H9 (cell line): ENCODE measurements around the gene SCD5. TPM values are rescaled to one million over a fixed set of nuclear protein-coding genes. Genes with fewer than 3 reads are reported as not detected.

Experiments used
- DNase-seq: peaks from one replicate; pipeline ENCODE4 v3.0.0-alpha.2; 2017
- H2AFZ ChIP-seq: one replicate; pipeline ENCODE4 v1.6.1; 2013; ENCODE audit warnings: mild to moderate bottlenecking, low read length, control low read depth, moderate library complexity
- H2AK5ac ChIP-seq: 2 replicates; pipeline ENCODE4 v1.6.1; 2013; ENCODE audit warnings: low read length, control low read depth, mixed read lengths; ENCODE audit not compliant: insufficient read length
- H2BK120ac ChIP-seq: one replicate; pipeline ENCODE4 v1.6.1; 2013; ENCODE audit warnings: low read depth, mild to moderate bottlenecking, low read length, control low read depth, inconsistent platforms; ENCODE audit not compliant: poor library complexity, severe bottlenecking
- H2BK12ac ChIP-seq: 2 replicates; pipeline ENCODE4 v1.6.1; 2013; ENCODE audit warnings: low read length, control low read depth, mixed read lengths, low read depth; ENCODE audit not compliant: insufficient read length
- H2BK15ac ChIP-seq: 2 replicates; pipeline ENCODE4 v1.6.1; 2013; ENCODE audit warnings: low read depth, low read length, control low read depth
- H2BK20ac ChIP-seq: one replicate; pipeline ENCODE4 v1.6.1; 2013; ENCODE audit warnings: low read depth, mild to moderate bottlenecking, low read length, control low read depth, inconsistent platforms; ENCODE audit not compliant: poor library complexity, severe bottlenecking
- H2BK5ac ChIP-seq: 2 replicates; pipeline ENCODE4 v1.6.1; 2013; ENCODE audit warnings: low read length, control low read depth, mixed read lengths; ENCODE audit not compliant: insufficient read length
- H3K14ac ChIP-seq: 2 replicates; pipeline ENCODE4 v1.6.1; 2013; ENCODE audit warnings: low read length, control low read depth; ENCODE audit not compliant: insufficient read depth
- H3K18ac ChIP-seq: 2 replicates; pipeline ENCODE4 v1.6.1; 2013; ENCODE audit warnings: low read depth, mild to moderate bottlenecking, mixed read lengths, low read length, control low read depth; ENCODE audit not compliant: insufficient read length
- H3K23ac ChIP-seq: 2 replicates; pipeline ENCODE4 v1.6.1; 2013; ENCODE audit warnings: low read length, control low read depth, mixed read lengths, low read depth; ENCODE audit not compliant: insufficient read length
- H3K23me2 ChIP-seq: 2 replicates; pipeline ENCODE4 v1.6.1; 2013; ENCODE audit warnings: low read depth, mild to moderate bottlenecking, mixed read lengths, low read length, control low read depth; ENCODE audit not compliant: insufficient read length, poor library complexity, severe bottlenecking
- H3K27ac ChIP-seq: 2 replicates; pipeline ENCODE4 v1.5.1; 2013; ENCODE audit warnings: low read length, control low read depth, mixed read lengths, low read depth; ENCODE audit not compliant: insufficient read length
- H3K27me3 ChIP-seq: 2 replicates; pipeline ENCODE4 v1.6.1; 2013; ENCODE audit warnings: low read length, control low read depth, inconsistent platforms; ENCODE audit not compliant: insufficient read depth
- H3K4ac ChIP-seq: 2 replicates; pipeline ENCODE4 v1.6.1; 2013; ENCODE audit warnings: low read depth, mild to moderate bottlenecking, control low read depth, inconsistent platforms, low read length, moderate library complexity
- H3K4me1 ChIP-seq: 2 replicates; pipeline ENCODE4 v1.6.1; 2013; ENCODE audit warnings: low read length, control low read depth, inconsistent platforms; ENCODE audit not compliant: insufficient read depth
- H3K4me2 ChIP-seq: 2 replicates; pipeline ENCODE4 v1.6.1; 2013; ENCODE audit warnings: low read length, control low read depth, mixed read lengths; ENCODE audit not compliant: insufficient read length, insufficient read depth
- H3K56ac ChIP-seq: 2 replicates; pipeline ENCODE4 v1.6.1; 2013; ENCODE audit warnings: low read depth, mild to moderate bottlenecking, mixed read lengths, low read length, control low read depth; ENCODE audit not compliant: insufficient read length
- H3K79me1 ChIP-seq: 2 replicates; pipeline ENCODE4 v1.6.1; 2013; ENCODE audit warnings: low read depth, mild to moderate bottlenecking, moderate library complexity, low read length, control low read depth, inconsistent platforms; ENCODE audit not compliant: insufficient read depth, poor library complexity, severe bottlenecking
- H3K79me2 ChIP-seq: 2 replicates; pipeline ENCODE4 v1.6.1; 2013; ENCODE audit warnings: low read length, control low read depth, inconsistent platforms; ENCODE audit not compliant: insufficient read depth
- H3K9ac ChIP-seq: 2 replicates; pipeline ENCODE4 v1.6.1; 2013; ENCODE audit warnings: low read length, control low read depth, mixed read lengths; ENCODE audit not compliant: insufficient read length; ENCODE audit errors: extremely low read depth
- H3K9me3 ChIP-seq: one replicate; pipeline ENCODE4 v1.6.1; 2013; ENCODE audit warnings: low read depth, low read length, inconsistent platforms; ENCODE audit not compliant: control insufficient read depth
- H3T11ph ChIP-seq: one replicate; pipeline ENCODE4 v1.6.1; 2013; ENCODE audit warnings: mild to moderate bottlenecking, low read length, control low read depth, inconsistent platforms
- H4K20me1 ChIP-seq: one replicate; pipeline ENCODE4 v1.6.1; 2013; ENCODE audit not compliant: control insufficient read depth, insufficient read length, insufficient read depth
- H4K5ac ChIP-seq: 2 replicates; pipeline ENCODE4 v1.6.1; 2013; ENCODE audit warnings: low read depth, mild to moderate bottlenecking, mixed read lengths, low read length, control low read depth; ENCODE audit not compliant: insufficient read length
- H4K8ac ChIP-seq: replicated peaks from 2 replicates; pipeline ENCODE4 v1.6.1; 2013; ENCODE audit warnings: low read length, control low read depth, mixed read lengths, low read depth; ENCODE audit not compliant: insufficient read length
- H4K91ac ChIP-seq: 2 replicates; pipeline ENCODE4 v1.6.1; 2013; ENCODE audit warnings: low read depth, mild to moderate bottlenecking, moderate library complexity, mixed read lengths, low read length, control low read depth; ENCODE audit not compliant: insufficient read length
- H3K27ac Mint-ChIP-seq, 3 experiments: 2 replicates in 2 of 3; 3 replicates in 1 of 3; pipeline ENCODE4 v1.8.0; 2020 to 2021; ENCODE audit warnings: mixed read lengths in 3 of 3, mild to moderate bottlenecking in 1 of 3, moderate library complexity in 1 of 3
- H3K27me3 Mint-ChIP-seq: 2 replicates; pipeline ENCODE4 v1.8.0; 2021; ENCODE audit warnings: low read depth, mild to moderate bottlenecking, moderate library complexity, mixed read lengths
- H3K36me3 Mint-ChIP-seq, 3 experiments: 2 replicates in 2 of 3; 3 replicates in 1 of 3; pipeline ENCODE4 v1.8.0; 2020 to 2021; ENCODE audit warnings: low read depth in 3 of 3, mixed read lengths in 3 of 3; ENCODE audit not compliant: insufficient read depth in 1 of 3
- H3K4me1 Mint-ChIP-seq, 2 experiments: 2 replicates each; pipeline ENCODE4 v1.8.0; 2020; ENCODE audit warnings: mixed read lengths in 2 of 2
- H3K4me3 Mint-ChIP-seq, 2 experiments: 2 replicates in 1 of 2; 3 replicates in 1 of 2; pipeline ENCODE4 v1.8.0; 2020 to 2021; ENCODE audit warnings: mild to moderate bottlenecking in 2 of 2, mixed read lengths in 2 of 2, moderate library complexity in 1 of 2
- H3K9me3 Mint-ChIP-seq, 2 experiments: 2 replicates in 1 of 2; 3 replicates in 1 of 2; pipeline ENCODE4 v1.8.0; 2020; ENCODE audit warnings: mild to moderate bottlenecking in 2 of 2, mixed read lengths in 2 of 2, moderate library complexity in 1 of 2
- CTCF ChIP-seq: fragments of 200-600 bp; sonication (generic); conservative IDR thresholded peaks from 3 replicates; pipeline ENCODE4 v1.8.0; 2021; ENCODE audit warnings: antibody characterized with exemption, mild to moderate bottlenecking
- WGBS: extraction: QIAGEN DNeasy Blood & Tissue Kit; methylation state at CpG from one replicate; pipeline ENCODE4 v1.1.7; 2013; ENCODE audit warnings: missing lambda C conversion rate, low lambda C conversion rate, mixed read lengths; ENCODE audit not compliant: insufficient read length; ENCODE audit errors: extremely low coverage; 5-methylcytosine and 5-hydroxymethylcytosine counted together
- total RNA-seq: library from RNA; stranded (reverse); gene quantifications from 2 replicates; pipeline ENCODE4 v1.2.1, GENCODE V29; 2021

Gene SCD5
- total RNA-seq, 1 experiment from 2014 or later: 0.68 TPM

GRCh38 chr4:82618103-82618720, 180.4 kb downstream of the SCD5 start:
- H3T11ph ChIP-seq: no peak overlapping the region
- no peak overlapping the region for H2BK5ac ChIP-seq

More at GRCh38 chr4:82618103-82618720, 180.4 kb downstream of the SCD5 start:
- Mint-ChIP-seq H3K9me3 (no peaks in the 10 kb centered on the region), H3K4me1 (peaks cover 3 to 8% of the 10 kb centered on the region in 2 experiments), H3K4me3 (no peak overlapping the region), H3K36me3 (no peaks in the 10 kb centered on the region), H3K27ac (no peak overlapping the region), H3K27me3 (no peaks in the 10 kb centered on the region)
- no peaks in the 10 kb centered on the region for H4K20me1 ChIP-seq
- H2BK20ac ChIP-seq: no peak overlapping the region
- H2AK5ac ChIP-seq: no peak overlapping the region
- WGBS: no CpG with 5 or more reads among the region's 2 CpGs
- no peaks in the 10 kb centered on the region; the same call in 1 of the 2 replicates for H3K27me3 ChIP-seq
- H2BK120ac ChIP-seq: no peak overlapping the region
- no peak overlapping the region for H4K91ac ChIP-seq
- no peaks in the 10 kb centered on the region for H3K79me2 ChIP-seq
- H3K9ac ChIP-seq: no peak overlapping the region
- H3K4me1 ChIP-seq: no peaks in the 10 kb centered on the region; the same call in 1 of the 2 replicates
- no peak for TF ChIP-seq CTCF
- H3K56ac ChIP-seq: no peak overlapping the region
- no peak overlapping the region for H2AFZ ChIP-seq
- H2BK12ac ChIP-seq: no peak overlapping the region
- no peaks in the 10 kb centered on the region for H3K23me2 ChIP-seq
- no peak overlapping the region for H3K4me2 ChIP-seq
- no peak overlapping the region for H2BK15ac ChIP-seq
- no peaks in the 10 kb centered on the region for H3K9me3 ChIP-seq
- no peak overlapping the region for H3K23ac ChIP-seq
- H3K79me1 ChIP-seq: no peaks in the 10 kb centered on the region
- H3K14ac ChIP-seq: no peak overlapping the region
- no peak overlapping the region for H3K18ac ChIP-seq
- H4K5ac ChIP-seq: no peak overlapping the region
- H3K4ac ChIP-seq: no peak overlapping the region
- no peak overlapping the region for H3K27ac ChIP-seq
- H4K8ac ChIP-seq: no peak overlapping the region
- no peak for DNase-seq
